ENCODE results near the gene VCX3B.
"Not testable (repeated sequence)": the region's sequence is repeated elsewhere in the genome, so short reads cannot be mapped to it uniquely, and the experiment has no call there.

VCX3B gene

GRCh38 chrX:8464530-8464929, at the start of gene VCX3B:
Gene VCX3B, plus strand, starts transcription at chrX:8464830. Its CDS starts 621 bp downstream, at chrX:8465451.
- H3K9me3 Mint-ChIP-seq; DNase-seq (ENCODE audit: low spot score in 2 of 2); H3K27me3 Mint-ChIP-seq; H3K27ac Mint-ChIP-seq (ENCODE audit: low read depth); ATAC-seq (replicated peaks; ENCODE audit: extremely low read depth, poor library complexity, severe bottlenecking); H3K36me3 Mint-ChIP-seq (ENCODE audit: insufficient read depth); H3K4me1 Mint-ChIP-seq; H3K4me3 Mint-ChIP-seq: not testable (repeated sequence)

- no peaks in the 10 kb centered on the region for H3K36me3 Mint-ChIP-seq (ENCODE audit: insufficient read depth)
- no peaks in the 10 kb centered on the region for H3K4me1 Mint-ChIP-seq
- ATAC-seq (replicated peaks; ENCODE audit: extremely low read depth, poor library complexity, severe bottlenecking) (no peak), DNase-seq (ENCODE audit: low spot score in 2 of 2) (no peak)
- peaks cover 10% of the 10 kb centered on the region for H3K9me3 Mint-ChIP-seq
- H3K4me3 Mint-ChIP-seq, result no peak overlapping the region
- H3K27ac Mint-ChIP-seq (ENCODE audit: low read depth), result no peak overlapping the region
- no peaks in the 10 kb centered on the region for H3K27me3 Mint-ChIP-seq
These were observed 46.3 kb upstream of the VCX3B start for GRCh38 chrX:8418301-8418700.

DNA sequence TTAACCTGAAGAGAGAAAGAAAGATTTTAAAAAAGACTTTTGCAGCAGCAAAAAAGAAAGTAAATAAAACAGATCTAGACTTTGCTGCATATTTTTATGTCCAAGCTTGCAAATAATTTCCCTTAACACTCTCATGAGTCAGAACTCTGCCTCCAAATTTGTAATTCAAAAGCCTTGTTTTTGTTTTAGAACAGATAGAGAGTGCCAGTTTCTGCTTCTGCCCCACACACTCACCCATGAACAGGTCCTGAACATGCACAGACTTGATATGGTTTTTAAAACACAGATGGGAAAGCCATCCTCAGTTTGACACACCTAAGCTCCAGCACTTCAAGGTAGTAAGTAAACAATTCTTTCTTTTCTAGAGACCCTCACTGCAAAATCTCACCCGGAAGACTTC, 39.7 kb upstream of the VCX3B start:
- no peaks in the 10 kb centered on the region for H3K4me1 Mint-ChIP-seq
- no peak for DNase-seq (ENCODE audit: low spot score in 2 of 2)
- H3K4me3 Mint-ChIP-seq, result no peak overlapping the region
- peaks cover 5% of the 10 kb centered on the region for H3K9me3 Mint-ChIP-seq
- H3K27ac Mint-ChIP-seq (ENCODE audit: low read depth), result no peak overlapping the region
- H3K36me3 Mint-ChIP-seq (ENCODE audit: insufficient read depth), result no peaks in the 10 kb centered on the region
- no peaks in the 10 kb centered on the region for H3K27me3 Mint-ChIP-seq
- no peak for ATAC-seq (replicated peaks; ENCODE audit: extremely low read depth, poor library complexity, severe bottlenecking)

GRCh38 chrX:8429692-8430249, 34.9 kb upstream of the VCX3B start:
- no peak for ATAC-seq (replicated peaks; ENCODE audit: extremely low read depth, poor library complexity, severe bottlenecking)
- Mint-ChIP-seq H3K27me3 (no peaks in the 10 kb centered on the region), H3K4me3 (no peak overlapping the region), H3K27ac (ENCODE audit: low read depth) (no peak overlapping the region), H3K36me3 (ENCODE audit: insufficient read depth) (no peaks in the 10 kb centered on the region), H3K4me1 (no peaks in the 10 kb centered on the region), H3K9me3 (peaks cover 7% of the 10 kb centered on the region)
- DNase-seq (ENCODE audit: low spot score in 2 of 2), result no peak

DNA sequence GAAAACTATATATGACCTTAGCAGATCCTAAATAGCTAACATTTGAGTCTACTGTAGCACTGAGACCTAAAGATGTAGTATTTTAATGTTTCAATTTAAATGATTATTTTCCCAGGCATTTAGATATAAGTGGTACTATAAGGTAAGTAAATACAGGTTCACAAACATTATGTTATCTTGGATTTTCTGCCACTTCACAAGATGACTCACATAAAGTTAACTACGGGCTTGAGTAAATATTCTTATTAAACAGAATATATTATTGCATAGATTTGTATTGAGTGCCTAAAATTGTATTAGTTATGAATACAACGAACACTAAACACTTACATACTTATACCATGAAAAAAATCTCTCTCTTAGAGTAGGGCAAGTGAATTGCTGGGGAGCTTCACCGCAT, 34.2 kb upstream of the VCX3B start:
- H3K36me3 Mint-ChIP-seq (ENCODE audit: insufficient read depth), result no peaks in the 10 kb centered on the region
- H3K27ac Mint-ChIP-seq (ENCODE audit: low read depth), result no peak overlapping the region
- no peak overlapping the region for H3K4me3 Mint-ChIP-seq
- DNase-seq (ENCODE audit: low spot score in 2 of 2), result no peak
- H3K27me3 Mint-ChIP-seq, result no peaks in the 10 kb centered on the region
- no peak for ATAC-seq (replicated peaks; ENCODE audit: extremely low read depth, poor library complexity, severe bottlenecking)
- H3K4me1 Mint-ChIP-seq, result no peaks in the 10 kb centered on the region
- peaks cover 7% of the 10 kb centered on the region for H3K9me3 Mint-ChIP-seq

GRCh38 chrX:8432396-8432795, 32.2 kb upstream of the VCX3B start:
- no peak overlapping the region for H3K27ac Mint-ChIP-seq (ENCODE audit: low read depth)
- peaks cover 7% of the 10 kb centered on the region for H3K9me3 Mint-ChIP-seq
- ATAC-seq (replicated peaks; ENCODE audit: extremely low read depth, poor library complexity, severe bottlenecking) (no peak), DNase-seq (ENCODE audit: low spot score in 2 of 2) (no peak)
- H3K36me3 Mint-ChIP-seq (ENCODE audit: insufficient read depth), result no peaks in the 10 kb centered on the region
- H3K4me3 Mint-ChIP-seq, result no peak overlapping the region
- no peaks in the 10 kb centered on the region for H3K27me3 Mint-ChIP-seq
- H3K4me1 Mint-ChIP-seq, result no peaks in the 10 kb centered on the region

DNA sequence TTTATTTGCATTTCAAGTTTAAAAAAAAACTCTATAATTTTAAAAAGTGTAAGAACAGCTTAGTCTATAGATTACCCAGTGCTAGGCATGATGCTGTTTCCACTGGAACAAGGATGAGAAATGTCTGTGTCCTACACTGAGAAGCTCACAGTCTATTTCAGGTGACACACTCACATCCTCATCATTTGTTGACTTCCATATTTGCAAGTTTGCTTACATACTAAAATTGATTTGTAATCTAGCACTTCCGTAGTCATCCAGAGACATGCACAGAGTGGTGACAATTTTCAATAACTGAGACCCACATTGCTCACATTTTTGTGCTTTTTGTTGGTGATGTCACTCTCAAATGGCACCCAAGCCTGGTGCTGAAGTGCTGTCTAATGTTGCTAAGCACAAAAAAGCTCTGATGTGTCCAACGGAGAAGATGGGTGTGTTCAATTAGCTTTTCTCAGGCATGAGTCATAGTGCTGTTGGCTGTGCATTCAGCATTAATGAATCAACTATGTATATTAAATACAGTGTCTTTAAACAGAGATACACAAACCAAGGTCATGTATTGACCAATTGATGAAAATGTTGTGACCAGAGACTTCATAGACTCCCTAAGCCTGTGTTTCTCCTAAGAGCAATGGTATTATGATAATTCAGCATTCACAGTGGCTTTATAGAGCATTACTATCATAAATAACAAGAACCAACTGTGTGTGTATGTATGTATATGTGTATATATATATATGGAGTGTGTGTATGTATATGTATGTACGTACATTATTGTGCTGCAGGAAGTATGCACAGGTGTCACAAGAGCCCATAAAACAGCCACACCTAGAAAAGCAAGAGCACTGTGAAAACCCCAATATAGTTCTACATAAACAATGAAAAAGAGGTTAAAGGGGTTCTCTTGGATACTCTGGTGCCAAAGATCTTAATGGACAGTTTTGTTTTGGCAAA, 31.2 kb upstream of the VCX3B start:
- H3K27me3 Mint-ChIP-seq, result no peaks in the 10 kb centered on the region
- H3K27ac Mint-ChIP-seq (ENCODE audit: low read depth), result no peak overlapping the region
- no peak for ATAC-seq (replicated peaks; ENCODE audit: extremely low read depth, poor library complexity, severe bottlenecking)
- no peaks in the 10 kb centered on the region for H3K4me1 Mint-ChIP-seq
- H3K36me3 Mint-ChIP-seq (ENCODE audit: insufficient read depth), result no peaks in the 10 kb centered on the region
- H3K9me3 Mint-ChIP-seq, result peaks cover 7% of the 10 kb centered on the region
- no peak overlapping the region for H3K4me3 Mint-ChIP-seq
- no peak for DNase-seq (ENCODE audit: low spot score in 2 of 2)

- peaks cover 8% of the 10 kb centered on the region for H3K9me3 Mint-ChIP-seq
- DNase-seq (ENCODE audit: low spot score in 2 of 2) (no peak), ATAC-seq (replicated peaks; ENCODE audit: extremely low read depth, poor library complexity, severe bottlenecking) (no peak)
- no peaks in the 10 kb centered on the region for H3K27me3 Mint-ChIP-seq
- no peaks in the 10 kb centered on the region for H3K4me1 Mint-ChIP-seq
- no peak overlapping the region for H3K27ac Mint-ChIP-seq (ENCODE audit: low read depth)
- no peaks in the 10 kb centered on the region for H3K36me3 Mint-ChIP-seq (ENCODE audit: insufficient read depth)
- H3K4me3 Mint-ChIP-seq, result no peak overlapping the region
These were observed 17.3 kb upstream of the VCX3B start for GRCh38 chrX:8447368-8447767.

DNA sequence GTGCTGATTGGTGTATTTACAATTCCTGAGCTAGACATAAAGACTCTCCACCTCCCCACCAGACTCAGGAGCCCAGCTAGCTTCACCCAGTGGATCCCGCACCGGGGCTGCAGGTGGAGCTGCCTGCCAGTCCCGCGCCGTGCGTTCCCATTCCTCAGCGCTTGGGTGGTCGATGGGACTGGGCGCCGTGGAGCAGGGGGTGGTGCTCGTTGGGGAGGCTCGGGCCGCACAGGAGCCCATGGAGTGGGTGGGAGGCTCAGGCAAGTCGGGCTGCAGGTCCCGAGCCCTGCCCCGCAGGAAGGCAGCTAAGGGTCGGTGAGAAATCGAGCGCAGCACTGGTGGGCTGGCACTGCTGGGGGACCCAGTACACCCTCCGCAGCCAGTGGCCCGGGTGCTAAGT, 12.3 kb upstream of the VCX3B start:
- not testable (repeated sequence) for DNase-seq (ENCODE audit: low spot score in 2 of 2); ATAC-seq (replicated peaks; ENCODE audit: extremely low read depth, poor library complexity, severe bottlenecking); H3K36me3 Mint-ChIP-seq (ENCODE audit: insufficient read depth)

GRCh38 chrX:8453611-8454010, 11.0 kb upstream of the VCX3B start:
- Mint-ChIP-seq H3K27ac (ENCODE audit: low read depth) (no peak overlapping the region), H3K4me1 (no peaks in the 10 kb centered on the region), H3K4me3 (no peak overlapping the region), H3K36me3 (ENCODE audit: insufficient read depth) (no peaks in the 10 kb centered on the region), H3K27me3 (no peaks in the 10 kb centered on the region), H3K9me3 (peaks cover 8% of the 10 kb centered on the region)
- ATAC-seq (replicated peaks; ENCODE audit: extremely low read depth, poor library complexity, severe bottlenecking) (no peak), DNase-seq (ENCODE audit: low spot score in 2 of 2) (no peak)

More for the DNA sequence above, 12.3 kb upstream of the VCX3B start:
- not testable (repeated sequence) for H3K27me3 Mint-ChIP-seq; H3K4me3 Mint-ChIP-seq; H3K27ac Mint-ChIP-seq (ENCODE audit: low read depth); H3K4me1 Mint-ChIP-seq; H3K9me3 Mint-ChIP-seq

DNA sequence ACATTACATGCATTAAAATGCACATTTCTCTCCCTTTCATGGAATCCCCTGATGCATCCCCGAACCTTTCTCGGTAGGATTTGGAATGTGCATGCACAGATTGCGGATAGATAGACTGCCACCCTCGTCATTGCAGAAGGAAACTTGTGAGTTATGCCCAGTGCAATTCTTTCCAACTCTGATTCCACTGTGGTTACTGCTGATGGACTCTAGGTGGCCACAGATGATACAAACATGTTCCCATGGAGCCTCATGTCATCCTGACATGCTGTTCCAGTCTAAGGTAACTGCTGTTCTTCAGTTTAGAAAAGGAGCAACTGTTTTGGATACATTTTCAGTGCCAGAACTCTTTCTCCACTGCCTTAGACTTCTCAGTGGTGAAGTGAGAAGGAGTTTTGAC, 9.1 kb upstream of the VCX3B start:
- DNase-seq (ENCODE audit: low spot score in 2 of 2) (no peak), ATAC-seq (replicated peaks; ENCODE audit: extremely low read depth, poor library complexity, severe bottlenecking) (no peak)
- Mint-ChIP-seq H3K9me3 (peaks cover 12% of the 10 kb centered on the region), H3K36me3 (ENCODE audit: insufficient read depth) (no peaks in the 10 kb centered on the region), H3K4me1 (no peaks in the 10 kb centered on the region), H3K4me3 (no peak overlapping the region), H3K27ac (ENCODE audit: low read depth) (no peak overlapping the region), H3K27me3 (no peaks in the 10 kb centered on the region)

DNA sequence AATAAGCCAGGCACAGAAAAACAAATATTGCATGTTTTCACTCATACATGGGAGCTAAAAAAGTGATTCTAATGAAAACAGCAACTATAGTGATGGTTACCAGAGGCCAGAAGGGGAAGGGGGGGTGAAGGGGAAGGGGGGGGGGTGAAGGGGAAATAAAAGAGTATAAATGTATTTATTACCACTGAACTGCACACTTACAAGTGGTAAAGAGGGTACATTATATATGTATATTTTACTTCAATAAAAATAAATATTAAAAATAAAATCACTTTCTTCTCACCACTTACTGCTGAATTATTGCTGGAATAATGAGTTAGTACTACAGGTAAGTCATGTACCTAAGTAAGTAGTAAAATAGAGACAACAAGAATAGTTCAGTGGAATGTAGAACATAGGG, 2.1 kb upstream of the VCX3B start:
- no peak for DNase-seq (ENCODE audit: low spot score in 2 of 2)
- no peak overlapping the region for H3K27ac Mint-ChIP-seq (ENCODE audit: low read depth)
- no peak overlapping the region for H3K4me3 Mint-ChIP-seq
- no peaks in the 10 kb centered on the region for H3K4me1 Mint-ChIP-seq
- no peaks in the 10 kb centered on the region for H3K36me3 Mint-ChIP-seq (ENCODE audit: insufficient read depth)
- H3K9me3 Mint-ChIP-seq, result peaks cover 5% of the 10 kb centered on the region
- ATAC-seq (replicated peaks; ENCODE audit: extremely low read depth, poor library complexity, severe bottlenecking), result no peak
- no peaks in the 10 kb centered on the region for H3K27me3 Mint-ChIP-seq

DNA sequence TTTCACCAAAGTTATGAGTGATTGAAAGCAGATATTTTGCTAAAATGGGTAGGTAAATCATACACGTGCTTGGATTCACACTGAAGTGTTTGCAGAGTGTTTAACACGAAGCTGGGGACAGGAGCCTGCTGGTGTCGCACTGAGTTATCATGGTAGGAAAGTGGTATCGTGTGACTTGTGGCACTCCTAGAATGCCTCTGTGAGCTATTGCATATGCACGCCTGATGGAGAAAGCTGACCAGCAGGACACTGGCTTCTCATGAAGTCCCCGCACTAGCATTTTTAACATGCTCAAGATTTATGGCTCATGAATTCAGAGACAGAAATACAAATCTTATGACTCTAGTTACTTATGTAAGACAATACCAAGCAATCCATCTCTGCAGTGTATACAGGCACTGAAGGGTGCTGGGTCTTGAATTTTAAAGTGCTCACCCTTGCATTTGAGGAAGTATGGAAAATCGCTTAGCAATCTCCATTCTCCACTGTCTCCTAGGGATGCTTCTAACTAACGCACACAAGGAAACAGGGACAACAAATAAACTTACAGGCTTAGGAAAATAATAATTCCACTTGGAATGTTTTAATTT, 19.8 kb downstream of the VCX3B start:
- no peaks in the 10 kb centered on the region for H3K4me1 Mint-ChIP-seq
- no peaks in the 10 kb centered on the region for H3K27me3 Mint-ChIP-seq
- no peak overlapping the region for H3K4me3 Mint-ChIP-seq
- no peak for ATAC-seq (replicated peaks; ENCODE audit: extremely low read depth, poor library complexity, severe bottlenecking)
- H3K9me3 Mint-ChIP-seq, result peaks cover 15% of the 10 kb centered on the region
- DNase-seq (ENCODE audit: low spot score in 2 of 2), result no peak
- no peak overlapping the region for H3K27ac Mint-ChIP-seq (ENCODE audit: low read depth)
- H3K36me3 Mint-ChIP-seq (ENCODE audit: insufficient read depth), result no peaks in the 10 kb centered on the region

All from central memory CD8-positive, alpha-beta T cell (primary cell).